Adrenal gland (tissue), 12 donors: Measurements from ENCODE around the gene NOSTRIN. TPM values are rescaled to one million over a fixed set of nuclear protein-coding genes. Genes with fewer than 3 reads are reported as not detected.

Experiments used
- DNase-seq, 7 donors: peaks; one replicate each; pipeline ENCODE4 v3.0.0-alpha.2; 2019 to 2020
- H3K27ac ChIP-seq, 5 donors: fragments of 200-600 bp; sonication (generic) in 4 of 5; 1 replicate in 3 of 5; 2 replicates in 2 of 5; pipeline versions ENCODE4 v1.5.1 to v1.8.0; 2016 to 2020; ENCODE audit warnings: mild to moderate bottlenecking in 1 of 5
- H3K27me3 ChIP-seq: fragments of 200-600 bp; 2 replicates; pipeline ENCODE4 v1.8.0; 2021
- H3K36me3 ChIP-seq, 2 donors: fragments of 200-600 bp; replicated peaks in 1 of 2; 1 replicate in 1 of 2; 2 replicates in 1 of 2; pipeline versions ENCODE4 v1.5.1 to v1.8.0; 2018 to 2022
- H3K4me1 ChIP-seq, 2 donors: fragments of 200-600 bp; replicated peaks in 1 of 2; 1 replicate in 1 of 2; 2 replicates in 1 of 2; pipeline versions ENCODE4 v1.5.1 to v1.8.0; 2018 to 2021
- H3K4me3 ChIP-seq, 4 donors: fragments of 200-600 bp; sonication (generic) in 3 of 4; one replicate each; pipeline ENCODE4 v1.5.1; 2016 to 2018
- H3K9me3 ChIP-seq, 3 donors: fragments of 200-600 bp; sonication (generic) in 1 of 3; replicated peaks in 1 of 3; 1 replicate in 2 of 3; 2 replicates in 1 of 3; pipeline versions ENCODE4 v1.5.1 to v1.8.0; 2016 to 2021
- POLR2A ChIP-seq, 2 donors: fragments of 450-650 bp; IDR thresholded peaks; one replicate each; pipeline ENCODE4 v1.6.1; 2017; ENCODE audit warnings: antibody characterized with exemption in 2 of 2, mild to moderate bottlenecking in 2 of 2, moderate library complexity in 1 of 2
- WGBS, 4 donors: extraction: QIAGEN DNeasy Blood & Tissue Kit in 2 of 4; methylation state at CpG; one replicate each; pipeline versions ENCODE4 v1.1.5 to v1.1.7; 2013 to 2017; 5-methylcytosine and 5-hydroxymethylcytosine counted together
- intact Hi-C, 2 donors: fragments of 100-400 bp; cut with DNase I; formaldehyde crosslinking; loops; one replicate each; pipeline versions ENCODE4 v1.14.1 to v1.15.0; 2022 to 2023
- polyA plus RNA-seq, 3 donors: library from polyadenylated mRNA; stranded (reverse); fragments of 200-250 nt in 2 of 3; fragments of 350-450 nt in 1 of 3; fragmentation: Illumina TruSeq in 1 of 3; extraction: RNeasy Lipid Tissue Mini Kit (QIAGEN cat#74804) in 1 of 3; gene quantifications; one replicate each; pipeline ENCODE4 v1.2.3, GENCODE V29; 2013 to 2014
- total RNA-seq, 9 donors: library from RNA; depleted of rRNA in 4 of 9; stranded (reverse); fragments of >200 nt in 4 of 9; fragments of 120-200 nt in 1 of 9; fragmentation: NEBNext Ultra II Directional in 1 of 9; extraction: Animal tissue kit (Norgen Biotek cat#: 25700) in 1 of 9; gene quantifications; one replicate each; pipeline versions ENCODE4 v1.1.0 to v1.2.4, GENCODE V29; 2013 to 2023
- TF ChIP-seq, protein P1 (sequence below), 6 experiments: fragments of 450-650 bp in 4 of 6; fragments of 200-600 bp in 2 of 6; sonication (generic) in 1 of 6; IDR thresholded peaks; 1 replicate in 5 of 6; 2 replicates in 1 of 6; pipeline versions ENCODE4 v1.5.1 to v1.8.0; 2016 to 2021; ENCODE audit warnings: antibody characterized with exemption in 6 of 6, mild to moderate bottlenecking in 2 of 6, moderate library complexity in 1 of 6
- donor health status: healthy with polysubstance abuse.
- donor health status: Bipolar disorder and iron deficiency.
- donor health status: DM: yes; HTN: yes; CAD: no.
- donor health status: DM: no; HTN: no; CAD: no.
- donor health status: DM: no; HTN: no; CAD: no.
- donor health status: DM: yes; HTN: yes; CAD: no.

NOSTRIN gene
- total and polyA plus RNA-seq, 12 donors: 13.9 to 134 (median 35.6) TPM

DNA sequence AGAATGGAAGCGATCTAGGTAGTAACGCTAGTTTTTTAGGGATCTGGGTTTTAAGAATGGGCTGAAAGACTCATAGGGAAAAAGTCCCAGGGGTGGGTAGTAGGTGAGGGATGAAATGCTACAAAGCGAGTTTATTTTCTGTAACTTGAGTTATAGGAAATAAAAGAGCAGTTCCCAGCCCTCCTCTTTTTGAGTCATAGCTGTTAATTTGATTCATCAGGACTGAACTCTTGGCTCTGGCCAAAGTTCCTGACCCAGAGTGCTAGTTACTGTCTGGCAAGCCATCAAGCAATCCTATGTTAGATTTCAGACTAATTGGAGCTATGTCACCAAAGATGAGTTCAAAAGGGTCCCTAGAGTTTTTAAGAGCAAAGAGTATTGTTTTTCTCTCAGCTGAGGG, 17.4 kb upstream of the NOSTRIN start:
- no peak overlapping the region for H3K27ac ChIP-seq
- no peaks in the 10 kb centered on the region for H3K9me3 ChIP-seq
- peaks cover 16 to 26% of the 10 kb centered on the region in 2 donors for H3K4me1 ChIP-seq
- intact Hi-C loops: no loop called here
- no peak for TF ChIP-seq POLR2A (IDR thresholded peaks at IDR 0.05)
- TF ChIP-seq, protein P1, sequence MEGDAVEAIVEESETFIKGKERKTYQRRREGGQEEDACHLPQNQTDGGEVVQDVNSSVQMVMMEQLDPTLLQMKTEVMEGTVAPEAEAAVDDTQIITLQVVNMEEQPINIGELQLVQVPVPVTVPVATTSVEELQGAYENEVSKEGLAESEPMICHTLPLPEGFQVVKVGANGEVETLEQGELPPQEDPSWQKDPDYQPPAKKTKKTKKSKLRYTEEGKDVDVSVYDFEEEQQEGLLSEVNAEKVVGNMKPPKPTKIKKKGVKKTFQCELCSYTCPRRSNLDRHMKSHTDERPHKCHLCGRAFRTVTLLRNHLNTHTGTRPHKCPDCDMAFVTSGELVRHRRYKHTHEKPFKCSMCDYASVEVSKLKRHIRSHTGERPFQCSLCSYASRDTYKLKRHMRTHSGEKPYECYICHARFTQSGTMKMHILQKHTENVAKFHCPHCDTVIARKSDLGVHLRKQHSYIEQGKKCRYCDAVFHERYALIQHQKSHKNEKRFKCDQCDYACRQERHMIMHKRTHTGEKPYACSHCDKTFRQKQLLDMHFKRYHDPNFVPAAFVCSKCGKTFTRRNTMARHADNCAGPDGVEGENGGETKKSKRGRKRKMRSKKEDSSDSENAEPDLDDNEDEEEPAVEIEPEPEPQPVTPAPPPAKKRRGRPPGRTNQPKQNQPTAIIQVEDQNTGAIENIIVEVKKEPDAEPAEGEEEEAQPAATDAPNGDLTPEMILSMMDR (IDR thresholded peaks at IDR 0.05): no peak
- whole genome bisulfite sequencing, 4 donors: 63 to 69% (median 67%) methylated on average over 3 of the region's 3 CpGs
- no peak for DNase-seq
- no peaks in the 10 kb centered on the region for H3K36me3 ChIP-seq
- H3K27me3 ChIP-seq: no peaks in the 10 kb centered on the region
- H3K4me3 ChIP-seq: no peak overlapping the region

- H3K27me3 ChIP-seq: no peaks in the 10 kb centered on the region
- no peak overlapping the region for H3K4me3 ChIP-seq
Observed at GRCh38 chr2:168787098-168787781, 15.2 kb upstream of the NOSTRIN start.

DNA sequence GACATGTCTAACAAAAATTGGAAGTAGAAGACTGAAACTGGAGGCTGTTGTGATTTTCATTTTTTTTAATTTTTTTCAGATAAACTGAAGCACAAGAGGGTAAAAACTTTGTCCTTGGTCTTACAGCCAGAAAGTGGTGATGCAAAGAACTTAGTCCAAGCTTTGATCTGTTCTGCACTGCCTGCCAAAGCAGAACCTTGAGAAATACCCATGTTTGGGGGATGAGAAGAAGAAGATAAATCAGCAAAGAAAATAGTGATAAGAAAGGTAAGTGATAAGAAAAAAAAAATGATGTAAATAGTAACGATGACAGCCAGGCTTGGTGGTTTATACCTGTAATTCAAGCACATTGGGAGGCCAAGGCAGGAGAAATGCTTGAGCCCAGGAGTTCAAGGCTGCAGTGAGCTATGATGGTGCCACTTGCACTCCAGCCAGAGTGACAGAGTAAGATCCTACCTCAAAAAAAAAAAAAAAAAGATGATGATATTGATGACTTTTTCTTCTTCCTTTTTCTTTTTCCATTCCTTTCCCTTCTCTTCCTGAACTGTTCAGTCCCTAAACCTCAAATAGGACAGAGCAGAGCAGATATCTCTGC, 14.6 kb upstream of the NOSTRIN start:
- peak in 6 of 7 donors; percentile 42 to 80 (median 59) for DNase-seq
- H3K36me3 ChIP-seq: no peaks in the 10 kb centered on the region
- H3K4me1 ChIP-seq: peaks cover 9% of the 10 kb centered on the region in 2 donors
- TF ChIP-seq, protein P1 (IDR thresholded peaks at IDR 0.05): no peak
- no peak for TF ChIP-seq POLR2A (IDR thresholded peaks at IDR 0.05)
- H3K4me3 ChIP-seq: no peak overlapping the region
- 36 to 55% (median 44%) methylated on average over 1 of the region's 1 CpG for WGBS, 4 donors
- H3K27ac ChIP-seq: no peak overlapping the region
- intact Hi-C loops: no loop called here
- no peaks in the 10 kb centered on the region for H3K27me3 ChIP-seq
- no peaks in the 10 kb centered on the region for H3K9me3 ChIP-seq

More at GRCh38 chr2:168787098-168787781, 15.2 kb upstream of the NOSTRIN start:
- Histone ChIP-seq H3K27ac (peak overlapping the region in 1 of 5 donors; percentile 6), H3K36me3 (no peaks in the 10 kb centered on the region), H3K9me3 (no peaks in the 10 kb centered on the region), H3K4me1 (peaks cover 9% of the 10 kb centered on the region in 2 donors)
- TF ChIP-seq POLR2A (IDR thresholded peaks at IDR 0.05): no peak
- TF ChIP-seq, protein P1 (IDR thresholded peaks at IDR 0.05): no peak
- WGBS, 4 donors: 69 to 81% (median 74%) methylated on average over 3 of the region's 3 CpGs
- intact Hi-C loops: no loop called here
- DNase-seq: no peak

GRCh38 chr2:168789776-168790175, 12.7 kb upstream of the NOSTRIN start:
- DNase-seq: no peak
- Histone ChIP-seq H3K4me1 (peaks cover 7 to 9% of the 10 kb centered on the region in 2 donors), H3K27me3 (no peaks in the 10 kb centered on the region), H3K27ac (peak overlapping the region in 1 of 5 donors; percentile 39), H3K9me3 (no peaks in the 10 kb centered on the region), H3K4me3 (no peak overlapping the region), H3K36me3 (no peaks in the 10 kb centered on the region)
- TF ChIP-seq, protein P1 (IDR thresholded peaks at IDR 0.05): no peak
- no peak for TF ChIP-seq POLR2A (IDR thresholded peaks at IDR 0.05)
- intact Hi-C loops: no loop called here
- WGBS, 4 donors: 62 to 75% (median 71%) methylated on average over 7 of the region's 7 CpGs
